H1 (cell line): ENCODE measurements around the gene NEMF. TPM values are rescaled to one million over a fixed set of nuclear protein-coding genes. Genes with fewer than 3 reads are reported as not detected.
A peak's percentile ranks its signal among the peaks of the same experiment; 100 is the strongest.

ENCODE experiments used
- CTCF ChIA-PET: fragments of 300-600 bp; sonication (Branson Sonifier 250); formaldehyde crosslinking; loops from one replicate; lab custom pipeline; 2021; ENCODE audit not compliant: partially characterized antibody; lab: Charles Lee
- POLR2A ChIA-PET: fragments of 300-600 bp; sonication (Branson Sonifier 250); formaldehyde crosslinking; loops from one replicate; lab custom pipeline; 2021; ENCODE audit warnings: inconsistent platforms; ENCODE audit not compliant: partially characterized antibody; lab: Charles Lee
- DNase-seq, 2 experiments: peaks; one replicate each; pipeline versions ENCODE4 v3.0.0 to v3.0.0-alpha.2; 2010 to 2022; ENCODE audit warnings: low spot score in 2 of 2, low read depth in 1 of 2, mixed read lengths in 1 of 2
- FAIRE-seq: peaks from 2 replicates; lab custom pipeline; 2011; peaks lifted over from hg19 to GRCh38; lab: Jason Lieb, UNC
- H2AFZ ChIP-seq: 2 replicates; pipeline ENCODE4 v1.8.1; 2012; ENCODE audit warnings: low read length, inconsistent platforms
- H2AK5ac ChIP-seq: 2 replicates; pipeline ENCODE4 v1.6.1; 2013; ENCODE audit warnings: low read depth, low read length
- H2BK120ac ChIP-seq: replicated peaks from 2 replicates; pipeline ENCODE3; 2013; ENCODE audit warnings: low read depth, low read length, inconsistent platforms
- H2BK12ac ChIP-seq: 2 replicates; pipeline ENCODE4 v1.6.1; 2013; ENCODE audit warnings: low read depth, low read length
- H2BK15ac ChIP-seq: 2 replicates; pipeline ENCODE4 v1.6.1; 2013; ENCODE audit warnings: low read length
- H2BK20ac ChIP-seq: 2 replicates; pipeline ENCODE4 v1.6.1; 2013; ENCODE audit warnings: low read length
- H2BK5ac ChIP-seq: 2 replicates; pipeline ENCODE4 v1.6.1; 2013; ENCODE audit warnings: low read depth, low read length
- H3K14ac ChIP-seq: 2 replicates; pipeline ENCODE4 v1.6.1; 2013; ENCODE audit warnings: inconsistent platforms; ENCODE audit not compliant: insufficient read length
- H3K18ac ChIP-seq: 2 replicates; pipeline ENCODE4 v1.6.1; 2013; ENCODE audit warnings: low read length; ENCODE audit errors: extremely low read depth
- H3K23ac ChIP-seq: 2 replicates; pipeline ENCODE4 v1.6.1; 2013; ENCODE audit warnings: inconsistent platforms; ENCODE audit not compliant: insufficient read length
- H3K23me2 ChIP-seq: 2 replicates; pipeline ENCODE4 v1.6.1; 2013; ENCODE audit warnings: low read depth, low read length
- H3K27ac ChIP-seq: 2 replicates; pipeline ENCODE4 v1.6.1; 2011; ENCODE audit warnings: low read depth, low read length, inconsistent platforms
- H3K27me3 ChIP-seq, 4 experiments: replicated peaks in 1 of 4; 1 replicate in 1 of 4; 2 replicates in 3 of 4; pipeline versions ENCODE4 v1.6.1 to v1.8.1; 2011 to 2013; ENCODE audit warnings: low read length in 3 of 4, mild to moderate bottlenecking in 3 of 4, inconsistent platforms in 2 of 4, mixed read lengths in 2 of 4, moderate library complexity in 1 of 4; ENCODE audit not compliant: control insufficient read depth in 3 of 4, insufficient read depth in 3 of 4; ENCODE audit errors: extremely low read depth in 1 of 4
- H3K36me3 ChIP-seq, 4 experiments: 2 replicates each; pipeline versions ENCODE4 v1.6.1 to v1.8.1; 2011 to 2013; ENCODE audit warnings: mild to moderate bottlenecking in 4 of 4, low read length in 3 of 4, moderate library complexity in 2 of 4, control low read depth in 1 of 4, inconsistent platforms in 1 of 4; ENCODE audit not compliant: insufficient read depth in 4 of 4, control insufficient read depth in 2 of 4
- H3K4ac ChIP-seq: replicated peaks from 2 replicates; pipeline ENCODE3; 2013; ENCODE audit warnings: low read length, low read depth, mixed read lengths, inconsistent platforms; ENCODE audit not compliant: insufficient read length
- H3K4me1 ChIP-seq, 4 experiments: replicated peaks in 1 of 4; 1 replicate in 1 of 4; 2 replicates in 3 of 4; pipeline versions ENCODE4 v1.6.1 to v1.8.1; 2011 to 2013; ENCODE audit warnings: low read length in 3 of 4, inconsistent platforms in 2 of 4, mixed read lengths in 1 of 4; ENCODE audit not compliant: insufficient read depth in 4 of 4, control insufficient read depth in 3 of 4
- H3K4me2 ChIP-seq, 2 experiments: 2 replicates each; pipeline versions ENCODE4 v1.6.1 to v1.8.1; 2011 to 2013; ENCODE audit warnings: low read depth in 2 of 2, low read length in 2 of 2, control low read depth in 1 of 2, inconsistent platforms in 1 of 2, mild to moderate bottlenecking in 1 of 2; ENCODE audit not compliant: insufficient read depth in 1 of 2
- H3K4me3 ChIP-seq, 4 experiments: fragments of 200-600, 300-600 bp in 1 of 4; sonication (generic), shearing (Covaris generic), sonication (Bioruptor Twin) in 1 of 4; 2 replicates each; pipeline versions ENCODE4 v1.5.1 to v1.8.1; 2011 to 2016; ENCODE audit warnings: low read length in 4 of 4, low read depth in 3 of 4, control low read depth in 2 of 4, inconsistent platforms in 2 of 4, mild to moderate bottlenecking in 2 of 4, mixed read lengths in 1 of 4, moderate library complexity in 1 of 4; ENCODE audit not compliant: insufficient read depth in 2 of 4; ENCODE audit errors: extremely low read depth in 1 of 4
- H3K56ac ChIP-seq: replicated peaks from 2 replicates; pipeline ENCODE3; 2013; ENCODE audit warnings: low read depth, mild to moderate bottlenecking, mixed read lengths, low read length, inconsistent platforms; ENCODE audit not compliant: insufficient read length
- H3K79me1 ChIP-seq: 2 replicates; pipeline ENCODE4 v1.6.1; 2013; ENCODE audit warnings: low read depth, low read length, control low read depth
- H3K79me2 ChIP-seq, 2 experiments: 2 replicates each; pipeline versions ENCODE4 v1.6.1 to v1.8.1; 2012 to 2013; ENCODE audit warnings: low read length in 2 of 2, mild to moderate bottlenecking in 2 of 2, inconsistent platforms in 1 of 2; ENCODE audit not compliant: insufficient read depth in 2 of 2, control insufficient read depth in 1 of 2
- H3K9ac ChIP-seq, 4 experiments: replicated peaks in 1 of 4; 1 replicate in 1 of 4; 2 replicates in 3 of 4; pipeline versions ENCODE4 v1.6.1 to v1.8.1; 2011 to 2013; ENCODE audit warnings: low read depth in 3 of 4, low read length in 3 of 4, control low read depth in 2 of 4, mild to moderate bottlenecking in 2 of 4, moderate library complexity in 2 of 4, inconsistent platforms in 1 of 4; ENCODE audit errors: extremely low read depth in 1 of 4
- H3K9me3 ChIP-seq, 2 experiments: 2 replicates each; pipeline versions ENCODE4 v1.6.1 to v1.8.1; 2012 to 2013; ENCODE audit warnings: mild to moderate bottlenecking in 2 of 2, moderate library complexity in 2 of 2, control low read depth in 1 of 2, inconsistent platforms in 1 of 2, low read depth in 1 of 2, low read length in 1 of 2, mixed read lengths in 1 of 2; ENCODE audit not compliant: insufficient read depth in 2 of 2
- H4K20me1 ChIP-seq, 2 experiments: replicated peaks in 1 of 2; 2 replicates each; pipeline versions ENCODE3 to v1.8.1; 2011 to 2013; ENCODE audit warnings: inconsistent platforms in 2 of 2, low read length in 2 of 2, mild to moderate bottlenecking in 1 of 2; ENCODE audit not compliant: insufficient read depth in 2 of 2, control insufficient read depth in 1 of 2
- H4K5ac ChIP-seq: 2 replicates; pipeline ENCODE4 v1.6.1; 2013; ENCODE audit warnings: low read length, low read depth, mixed read lengths, inconsistent platforms; ENCODE audit not compliant: insufficient read length
- H4K8ac ChIP-seq: 2 replicates; pipeline ENCODE4 v1.8.0; 2013; ENCODE audit warnings: mild to moderate bottlenecking, moderate library complexity, low read length, inconsistent platforms; ENCODE audit not compliant: insufficient read depth; ENCODE audit errors: extremely low read depth
- H4K91ac ChIP-seq: replicated peaks from 2 replicates; pipeline ENCODE3; 2013; ENCODE audit warnings: low read length, mixed read lengths, inconsistent platforms; ENCODE audit not compliant: insufficient read length
- ATF3 ChIP-seq: IDR thresholded peaks from 2 replicates; pipeline ENCODE4 v1.6.1; 2011; ENCODE audit warnings: low read depth, mild to moderate bottlenecking, low read length; ENCODE audit not compliant: insufficient read depth
- CHD1 ChIP-seq: IDR thresholded peaks from 2 replicates; pipeline ENCODE4 v1.6.1; 2012; ENCODE audit warnings: low read depth, low read length, improper control_type of control experiment
- FOSL1 ChIP-seq: IDR thresholded peaks from 2 replicates; pipeline ENCODE4 v1.6.1; 2011; ENCODE audit warnings: mild to moderate bottlenecking, low read depth, low read length, moderate library complexity; ENCODE audit not compliant: insufficient read depth
- KDM4A ChIP-seq: IDR thresholded peaks from one replicate; pipeline ENCODE4 v1.7.1; 2012; ENCODE audit warnings: low read depth, mild to moderate bottlenecking, moderate library complexity, low read length, inconsistent platforms; ENCODE audit not compliant: severe bottlenecking
- MAFK ChIP-seq: IDR thresholded peaks from 2 replicates; pipeline ENCODE4 v1.6.1; 2012; ENCODE audit warnings: low read depth, mild to moderate bottlenecking, improper control_type of control experiment, low read length
- RFX5 ChIP-seq: IDR thresholded peaks from 2 replicates; pipeline ENCODE4 v1.6.1; 2011; ENCODE audit warnings: low read depth, low read length, improper control_type of control experiment, borderline replicate concordance
- RXRA ChIP-seq: IDR thresholded peaks from 2 replicates; pipeline ENCODE4 v1.6.1; 2011; ENCODE audit warnings: low read depth, mild to moderate bottlenecking, low read length, moderate library complexity; ENCODE audit not compliant: insufficient read depth
- SP1 ChIP-seq: IDR thresholded peaks from 2 replicates; pipeline ENCODE4 v1.6.1; 2011; ENCODE audit warnings: low read depth, low read length
- SRF ChIP-seq: IDR thresholded peaks from 2 replicates; pipeline ENCODE4 v1.6.1; 2011; ENCODE audit warnings: mild to moderate bottlenecking, low read depth, low read length, moderate library complexity
- TAF7 ChIP-seq: optimal IDR thresholded peaks from 2 replicates; pipeline ENCODE3; 2011; ENCODE audit warnings: low read depth, mild to moderate bottlenecking, inconsistent platforms, low read length, moderate library complexity, borderline replicate concordance
- WGBS, 2 experiments: shearing (Covaris generic) in 1 of 2; methylation state at CpG; one replicate each; pipeline versions ENCODE4 v1.1.6 to v1.1.7; 2013 to 2015; ENCODE audit warnings: low lambda C conversion rate in 2 of 2, mixed read lengths in 2 of 2, inconsistent platforms in 1 of 2, low coverage in 1 of 2, missing lambda C conversion rate in 1 of 2; ENCODE audit not compliant: insufficient replicate concordance in 2 of 2, insufficient coverage in 1 of 2, insufficient read length in 1 of 2; ENCODE audit errors: extremely low coverage in 1 of 2, missing lambda C conversion rate in 1 of 2; 5-methylcytosine and 5-hydroxymethylcytosine counted together
- polyA plus RNA-seq, 7 experiments: library from polyadenylated mRNA; depleted of rRNA in 3 of 7; stranded (reverse) in 5 of 7; unstranded in 2 of 7; fragments of >200 nt in 5 of 7; fragments of 200-250 nt in 2 of 7; gene quantifications; 1 replicate in 5 of 7; 2 replicates in 1 of 7; 4 replicates in 1 of 7; pipeline versions ENCODE4 v1.2.1 to v1.2.3, GENCODE V29; 2011 to 2013; ENCODE audit warnings: missing spikeins in 2 of 7, mixed read lengths in 2 of 7
- total RNA-seq: library from RNA; stranded (reverse); fragmentation: NEBNext Ultra II Directional; extraction: Animal tissue kit (Norgen Biotek cat#: 25700); gene quantifications from 2 replicates; pipeline ENCODE4 v1.2.1, GENCODE V29; 2021

Gene NEMF
- total and polyA plus RNA-seq, 2 of the 8 experiments (the other 6 are each of a cell fraction or from before 2014, with no cell fraction given) = 8.3 to 45.5 TPM

DNA sequence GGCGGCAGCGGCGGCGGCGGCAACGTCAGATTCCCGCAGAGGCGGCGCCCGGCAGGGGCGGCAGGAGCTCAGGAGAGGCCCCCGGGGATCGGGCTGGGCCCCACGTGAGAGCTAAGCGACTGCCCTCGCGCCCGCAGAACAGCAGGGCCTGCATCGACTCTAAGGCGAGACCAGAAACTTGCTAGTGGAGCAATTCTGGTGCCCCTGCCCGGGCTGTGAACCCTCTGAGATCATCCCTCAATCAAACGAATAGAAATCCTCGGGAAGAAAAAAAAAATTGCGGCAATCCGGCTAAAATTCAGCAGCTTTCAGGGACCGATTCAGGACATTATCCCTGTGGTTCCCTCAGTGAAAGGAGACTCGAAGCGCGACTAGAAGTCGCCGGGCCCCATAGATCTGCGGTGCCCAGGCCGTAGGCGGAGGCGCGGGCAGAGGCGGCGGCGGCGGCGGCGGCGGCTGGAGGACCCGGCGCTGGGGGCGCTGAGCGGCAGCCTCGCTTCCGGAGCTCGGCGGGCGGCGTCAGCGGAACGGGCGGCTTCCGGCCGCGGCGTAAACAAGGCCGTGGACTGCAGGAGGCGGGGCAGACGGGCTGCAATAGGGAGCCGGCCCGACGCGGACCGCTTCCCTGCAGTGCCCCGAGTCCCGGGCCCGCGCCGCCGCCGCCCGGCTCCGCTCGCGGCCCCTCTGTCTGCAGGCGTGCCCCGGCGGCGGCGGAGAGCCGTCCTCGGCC lies 84.9 kb downstream of the NEMF start, which contains the start of gene KLHDC2:
Gene KLHDC2, plus strand, starts transcription at position 583 of the 730 bp plus-strand sequence. CDS start 316 bp downstream, outside the sequence.
- Histone ChIP-seq H3K23ac (no peak within 1 kb of the TSS), H3K4me2 (peak within 1 kb of the TSS; percentile 88 to 90), H2AFZ (peak within 1 kb of the TSS; percentile 75), H3K23me2 (peaks cover 9% of the 10 kb centered on the region), H2AK5ac (peak within 1 kb of the TSS; percentile 86; the same call in 1 of the 2 replicates), H3K4me1 (peaks cover 2 to 13% (median 3%) of the 10 kb centered on the region in 4 experiments; a peak in 4 of 7 replicates), H3K79me2 (peaks cover 0 to 23% of the 10 kb centered on the region in 2 experiments; a peak in 3 of 4 replicates), H3K4ac (peak within 1 kb of the TSS; percentile 78), H2BK120ac (no peak within 1 kb of the TSS), H2BK20ac (no peak within 1 kb of the TSS), H3K79me1 (peaks cover 9% of the 10 kb centered on the region; the same call in 1 of the 2 replicates), H3K9ac (peak within 1 kb of the TSS; percentile 96 to 99 (median 98)), H3K9me3 (no peaks in the 10 kb centered on the region), H3K36me3 (peaks cover 0 to 5% (median 0%) of the 10 kb centered on the region in 4 experiments; a peak in 1 of 8 replicates), H3K4me3 (peak within 1 kb of the TSS; percentile 69 to 98 (median 93)), H2BK12ac (peak within 1 kb of the TSS; percentile 90; the same call in 1 of the 2 replicates), H4K8ac (peak within 1 kb of the TSS; percentile 97), H4K20me1 (no peaks in the 10 kb centered on the region), H4K5ac (peak within 1 kb of the TSS; percentile 98), H3K18ac (peak within 1 kb of the TSS; percentile 96), H4K91ac (peak within 1 kb of the TSS; percentile 96), H3K56ac (peak within 1 kb of the TSS; percentile 86), H3K14ac (no peak within 1 kb of the TSS), H3K27me3 (no peaks in the 10 kb centered on the region), H2BK5ac (peak within 1 kb of the TSS; percentile 99), H2BK15ac (no peak within 1 kb of the TSS; the same call in 1 of the 2 replicates), H3K27ac (peak within 1 kb of the TSS; percentile 97)
- CTCF ChIA-PET = interaction anchor here (0.7 to 2.8 kb wide), 7 partner anchors 31 to 288 kb away, joined by 3 to 16 read pairs (median 5); partner anchors contain the start of genes DNAAF2, NEMF and POLE2
- 1% methylated on average over 61 of the region's 86 CpGs; no CpG with 5 or more reads in 1 of the 2 experiments for WGBS, 2 experiments
- no peak for FAIRE-seq
- POLR2A ChIA-PET = interaction anchor here (0.7 to 3.5 kb wide), 33 partner anchors 9 to 349 kb away, joined by 3 to 30 read pairs (median 5); partner anchors contain the start of genes DNAAF2, KLHDC1, MGAT2 and NEMF
- peak; percentile 44 to 86 for DNase-seq
- no peak for TF ChIP-seq SRF
- TF ChIP-seq RXRA = no peak
- no peak for TF ChIP-seq SP1
- TF ChIP-seq RFX5 = no peak
- TF ChIP-seq CHD1 = no peak
- TF ChIP-seq TAF7 = peak; percentile 23
- TF ChIP-seq FOSL1 = no peak
- TF ChIP-seq ATF3 = no peak
- no peak for TF ChIP-seq KDM4A
- no peak for TF ChIP-seq MAFK
